NCI-H446 treated with DMSO at 0.1 percent for 48 hours (cell line): ENCODE results near the gene USH1C.

Experiments used
- DNase-seq: peaks from one replicate; lab custom pipeline; 2025; lab: John Stamatoyannopoulos, UW

Gene USH1C

DNA sequence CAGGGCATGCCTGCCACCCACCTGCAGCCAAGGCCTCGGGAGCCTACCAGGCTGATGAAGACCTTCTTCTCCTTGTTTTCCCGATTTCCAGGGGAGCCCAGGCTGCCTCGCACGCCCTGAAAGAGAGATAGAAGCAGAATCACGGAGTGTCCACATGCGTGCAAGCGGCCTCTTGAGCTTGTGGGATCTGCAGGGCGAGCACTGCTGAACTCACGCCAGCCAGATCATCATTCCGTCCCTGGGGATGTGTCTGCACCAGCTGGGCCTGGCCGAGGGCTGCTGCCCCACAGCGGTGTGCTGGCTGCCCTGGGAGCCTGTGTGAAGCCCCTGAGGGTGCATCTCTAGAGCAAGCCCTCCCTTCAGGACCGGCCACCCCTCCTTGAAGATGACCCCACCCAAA is 17.9 kb downstream of the USH1C start:
- no peak for DNase-seq

DNA sequence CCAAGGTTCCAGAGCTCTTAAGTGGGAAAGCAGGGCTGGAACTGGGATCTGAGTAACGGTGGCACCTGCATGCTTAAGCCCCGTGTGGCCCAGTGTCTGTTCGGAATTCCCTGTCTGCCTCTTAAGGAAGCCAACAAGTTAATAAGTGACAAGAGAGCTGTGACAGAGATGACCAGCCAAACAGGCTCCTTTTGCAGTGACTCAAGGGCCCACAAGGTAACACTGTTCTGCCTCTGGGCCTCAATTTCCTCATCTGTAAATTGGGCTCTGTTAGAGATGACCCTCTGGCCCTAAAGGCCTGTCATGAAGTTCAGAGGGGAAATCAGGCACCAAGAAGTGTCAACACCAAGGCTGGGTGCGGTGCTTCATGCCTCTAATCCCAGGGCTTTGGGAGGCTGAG is 18.6 kb downstream of the USH1C start:
- no peak for DNase-seq

DNA sequence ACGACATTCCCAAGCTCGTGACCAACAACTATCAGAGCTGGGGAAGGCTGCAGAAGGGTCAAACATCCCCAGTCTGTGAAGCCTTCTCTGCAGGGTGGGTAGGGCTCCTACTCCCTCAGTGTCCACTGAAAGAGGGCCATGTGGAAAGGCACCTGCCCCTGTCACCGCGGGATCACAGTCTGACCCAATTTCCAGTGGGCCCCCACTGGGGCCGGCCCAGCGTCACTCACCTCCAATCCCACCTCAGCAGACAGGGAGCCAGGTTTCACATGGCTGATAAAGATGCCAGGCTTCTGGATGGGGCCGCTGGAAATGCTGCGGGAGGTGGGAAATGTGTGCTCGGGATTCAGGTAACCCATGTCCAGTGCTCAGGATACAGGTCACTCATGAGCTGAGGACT is 20.0 kb downstream of the USH1C start:
- DNase-seq: no peak

GRCh38 chr11:17522655-17523054 is 21.6 kb downstream of the USH1C start:
- DNase-seq: no peak

GRCh38 chr11:17521106-17521900 is 22.9 kb downstream of the USH1C start:
- no peak for DNase-seq

- DNase-seq: no peak
Measured at GRCh38 chr11:17519061-17519885, 24.9 kb downstream of the USH1C start.

- DNase-seq: no peak
Measured at GRCh38 chr11:17518366-17518765, 25.9 kb downstream of the USH1C start.

- no peak for DNase-seq
Measured at GRCh38 chr11:17517186-17517585, 27.0 kb downstream of the USH1C start.

DNA sequence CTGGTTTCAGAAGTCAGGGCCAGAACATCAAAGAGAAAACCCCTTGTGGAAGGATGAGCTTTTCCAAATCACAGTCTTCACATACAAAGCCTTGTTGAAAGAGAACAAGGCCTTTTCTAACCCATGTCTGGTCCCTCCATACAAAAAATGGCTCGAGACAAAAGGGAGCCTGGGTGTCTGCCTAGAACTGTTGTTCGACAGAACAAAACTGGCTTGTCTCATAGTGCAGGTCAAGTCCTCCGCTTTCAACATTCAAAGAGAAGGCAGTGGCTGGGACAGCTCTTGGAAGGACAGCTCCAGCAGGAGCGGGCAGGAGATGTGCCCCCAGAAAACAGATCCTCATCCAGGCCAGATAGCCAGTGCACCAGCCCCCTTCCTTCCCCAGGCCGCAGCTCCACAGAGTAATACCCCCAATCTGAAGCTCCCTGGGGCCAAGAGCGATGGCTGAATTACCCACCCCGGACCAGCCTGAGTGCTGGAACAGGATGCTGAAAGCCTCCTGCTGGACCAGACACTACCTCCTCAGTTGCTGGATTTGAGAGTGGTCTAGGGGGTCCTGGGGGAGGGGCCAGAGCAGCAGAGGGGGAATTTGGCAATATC is 27.6 kb downstream of the USH1C start:
- DNase-seq: no peak

GRCh38 chr11:17515443-17516176 is 28.6 kb downstream of the USH1C start:
- no peak for DNase-seq

GRCh38 chr11:17514476-17514875 is 29.7 kb downstream of the USH1C start:
- DNase-seq: no peak

DNA sequence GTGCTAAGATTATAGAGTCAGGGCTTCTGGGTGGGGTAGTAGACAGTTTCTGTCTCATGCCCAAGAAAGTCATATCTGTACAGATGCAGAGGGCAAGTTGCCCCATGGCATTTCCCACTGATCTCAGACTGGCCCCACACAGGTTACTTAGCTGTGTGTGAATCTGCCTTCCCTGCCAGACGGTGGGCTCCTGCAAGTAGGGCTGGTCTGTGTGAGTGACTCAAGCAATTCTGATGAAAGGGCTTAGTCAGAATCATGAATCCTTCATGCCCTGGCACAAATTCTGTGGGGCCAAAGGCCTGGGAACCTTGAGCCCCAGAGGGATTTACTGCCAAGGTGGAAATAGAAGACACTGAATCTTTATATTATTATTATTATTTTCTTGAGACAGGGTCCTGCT is 30.4 kb downstream of the USH1C start:
- no peak for DNase-seq

- no peak for DNase-seq
Measured at GRCh38 chr11:17512101-17512500, 32.1 kb downstream of the USH1C start.

DNA sequence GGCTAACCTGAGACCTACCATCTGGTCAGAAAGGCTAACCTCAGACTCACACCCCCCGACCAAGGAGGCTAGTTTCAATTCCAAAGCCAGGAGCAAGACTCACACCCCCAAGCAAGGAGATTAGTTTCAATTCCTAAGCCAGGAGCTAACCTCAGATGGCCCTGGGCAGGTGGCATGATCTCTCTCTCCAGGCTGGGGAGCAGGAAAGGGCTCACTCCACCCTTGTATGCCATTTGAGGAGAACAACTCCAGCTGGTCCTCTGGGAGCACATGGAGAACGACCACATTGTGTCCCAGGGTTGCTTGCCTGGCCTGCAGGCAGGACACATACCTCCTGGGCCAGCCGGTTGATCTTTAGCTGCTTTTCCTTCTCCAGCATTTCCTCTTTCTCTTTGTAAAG is 32.6 kb downstream of the USH1C start:
- no peak for DNase-seq

DNA sequence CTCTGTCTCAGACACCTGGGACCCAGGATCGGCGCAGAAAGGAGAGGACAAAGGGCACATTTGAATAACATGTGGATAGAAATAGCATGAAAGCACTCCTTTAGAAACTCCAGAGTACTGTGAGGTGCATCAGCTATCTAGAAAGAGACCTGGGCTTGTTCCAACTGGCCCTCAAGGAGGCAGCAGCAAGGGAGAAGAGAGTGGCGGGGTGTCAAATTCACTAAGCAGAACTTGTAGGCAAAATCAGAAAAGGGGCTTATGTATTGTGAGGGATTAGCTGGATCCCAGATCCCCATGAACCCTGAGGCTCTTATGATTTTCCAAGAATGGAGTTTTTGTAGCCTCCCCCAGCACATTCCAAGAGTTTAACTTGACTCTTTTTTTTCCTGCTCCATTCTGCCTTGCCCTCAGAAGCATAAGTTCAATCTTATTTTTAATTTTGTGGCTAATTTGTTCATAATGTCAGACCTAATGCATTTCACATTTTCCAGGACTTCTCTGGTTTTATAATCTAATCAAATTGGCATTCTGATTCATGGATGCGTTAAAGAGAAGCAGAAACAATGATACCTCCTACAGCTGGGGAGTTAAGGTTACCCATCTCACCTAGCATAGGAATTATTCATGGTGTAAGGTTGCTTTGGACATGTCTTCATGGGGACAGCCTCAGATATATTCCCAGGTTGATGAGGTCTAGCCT is 33.6 kb downstream of the USH1C start:
- DNase-seq: no peak

- DNase-seq: no peak
Measured at GRCh38 chr11:17508791-17509190, 35.4 kb downstream of the USH1C start.

- no peak for DNase-seq
Measured at GRCh38 chr11:17508306-17508705, 35.9 kb downstream of the USH1C start.

GRCh38 chr11:17507773-17508172 is 36.4 kb downstream of the USH1C start:
- no peak for DNase-seq

DNA sequence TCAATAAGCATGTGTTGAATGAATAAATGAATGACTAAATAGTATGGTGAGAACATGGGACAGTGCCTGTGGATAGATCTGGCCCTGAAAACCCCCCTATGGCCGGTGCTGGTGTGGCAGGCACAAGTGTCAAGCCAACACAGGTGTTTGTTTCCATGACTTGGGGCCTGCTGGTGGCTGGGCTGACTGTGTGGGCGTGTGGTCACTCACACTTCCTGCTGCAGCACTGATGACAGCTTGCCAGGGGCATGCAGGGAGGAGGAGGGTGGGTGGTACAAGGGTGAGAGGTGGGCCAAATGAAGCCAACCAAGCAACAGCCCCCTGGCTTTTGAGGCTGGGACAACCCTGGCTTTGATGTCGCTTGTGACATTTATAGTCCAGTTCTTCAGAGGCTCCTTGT is 37.3 kb downstream of the USH1C start:
- no peak for DNase-seq

GRCh38 chr11:17506314-17506713 is 37.9 kb downstream of the USH1C start:
- DNase-seq: no peak

- DNase-seq: no peak
Measured at GRCh38 chr11:17505146-17505545, 39.1 kb downstream of the USH1C start.
